Right renal cortex interstitium (tissue), 3 donors: ENCODE measurements around the gene KRT1. TPM values are rescaled to one million over a fixed set of nuclear protein-coding genes. Genes with fewer than 3 reads are reported as not detected.

Source experiments
- DNase-seq, 3 donors: peaks; one replicate each; pipeline ENCODE4 v3.0.0-alpha.2; 2013; ENCODE audit warnings: low read depth in 3 of 3, low spot score in 2 of 3
- polyA plus RNA-seq, 3 donors: library from polyadenylated mRNA; unstranded; fragments of 120-200 nt; gene quantifications; one replicate each; pipeline ENCODE4 v1.2.1, GENCODE V29; 2013; ENCODE audit not compliant: insufficient read length in 3 of 3

Gene KRT1
- polyA plus RNA-seq, 3 donors = 0.19 to 0.45 (median 0.31) TPM

GRCh38 chr12:52643233-52644077 lies 36.8 kb downstream of the KRT1 start:
- DNase-seq = no peak

GRCh38 chr12:52641468-52641867 lies 38.7 kb downstream of the KRT1 start:
- DNase-seq = no peak

- DNase-seq = no peak
These were observed 42.9 kb downstream of the KRT1 start for GRCh38 chr12:52637299-52637698.

GRCh38 chr12:52636592-52637258 lies 43.5 kb downstream of the KRT1 start:
- DNase-seq = no peak

GRCh38 chr12:52636189-52636588 lies 44.0 kb downstream of the KRT1 start:
- DNase-seq = no peak

- DNase-seq = no peak
These were observed 45.7 kb downstream of the KRT1 start for GRCh38 chr12:52634266-52635056.

GRCh38 chr12:52633383-52633782 lies 46.8 kb downstream of the KRT1 start:
- no peak for DNase-seq

GRCh38 chr12:52632656-52633055 lies 47.6 kb downstream of the KRT1 start:
- DNase-seq = no peak

GRCh38 chr12:52631676-52632459 lies 48.3 kb downstream of the KRT1 start:
- DNase-seq = no peak

GRCh38 chr12:52631264-52631663 lies 48.9 kb downstream of the KRT1 start:
- no peak for DNase-seq

- DNase-seq = no peak
These were observed 49.5 kb downstream of the KRT1 start for GRCh38 chr12:52630599-52631200.

- DNase-seq = no peak
These were observed 50.2 kb downstream of the KRT1 start for GRCh38 chr12:52630008-52630500.

- no peak for DNase-seq
These were observed 50.8 kb downstream of the KRT1 start for GRCh38 chr12:52629281-52630007.

- no peak for DNase-seq
These were observed 51.4 kb downstream of the KRT1 start for GRCh38 chr12:52628841-52629240.

GRCh38 chr12:52628111-52628507 lies 52.1 kb downstream of the KRT1 start:
- DNase-seq = no peak

GRCh38 chr12:52627395-52628110 lies 52.7 kb downstream of the KRT1 start:
- DNase-seq = no peak
